ENCODE results near the gene CYFIP2.

The CYFIP2 gene

GRCh38 chr5:157270771-157271170, 4.8 kb downstream of the CYFIP2 start:
- H3K4me1 ChIP-seq, result peaks cover 74% of the 10 kb centered on the region
- H3K9ac ChIP-seq, result peak overlapping the region; percentile 99
- H3K4me2 ChIP-seq, result peak overlapping the region; percentile 97

GRCh38 chr5:157271740-157272271, 5.9 kb downstream of the CYFIP2 start:
- H3K4me3 ChIP-seq, result peak overlapping the region; percentile 89
- peak overlapping the region; percentile 100 for H3K27ac ChIP-seq
- TF ChIP-seq Cebpa-rat (IDR thresholded peaks at IDR 0.05), result no peak
- peaks cover 81% of the 10 kb centered on the region for H3K4me1 ChIP-seq
- H3K9ac ChIP-seq, result peak overlapping the region; percentile 99
- H3K4me2 ChIP-seq, result peak overlapping the region; percentile 97
- H3K9me3 ChIP-seq, result peaks cover 4% of the 10 kb centered on the region; the same call in 1 of the 2 replicates
- H4K20me1 ChIP-seq, result peaks cover 17% of the 10 kb centered on the region
- peaks cover 21% of the 10 kb centered on the region for H3K36me3 ChIP-seq
- H3K27me3 ChIP-seq, result no peaks in the 10 kb centered on the region

More at GRCh38 chr5:157270771-157271170, 4.8 kb downstream of the CYFIP2 start:
- peak overlapping the region; percentile 89 for H3K4me3 ChIP-seq
- no peaks in the 10 kb centered on the region for H3K27me3 ChIP-seq
- H3K9me3 ChIP-seq, result peaks cover 4% of the 10 kb centered on the region; the same call in 1 of the 2 replicates
- H4K20me1 ChIP-seq, result peaks cover 10% of the 10 kb centered on the region; the same call in 1 of the 2 replicates
- H3K36me3 ChIP-seq, result peaks cover 21% of the 10 kb centered on the region
- H3K27ac ChIP-seq, result peak overlapping the region; percentile 100
- no peak for TF ChIP-seq Cebpa-rat (IDR thresholded peaks at IDR 0.05)

- H3K4me2 ChIP-seq, result peak overlapping the region; percentile 97
- peaks cover 22% of the 10 kb centered on the region for H4K20me1 ChIP-seq
- no peaks in the 10 kb centered on the region for H3K27me3 ChIP-seq
- H3K27ac ChIP-seq, result peak overlapping the region; percentile 100
- peaks cover 4% of the 10 kb centered on the region; the same call in 1 of the 2 replicates for H3K9me3 ChIP-seq
- H3K36me3 ChIP-seq, result peaks cover 31% of the 10 kb centered on the region
- TF ChIP-seq Cebpa-rat (IDR thresholded peaks at IDR 0.05), result no peak
- H3K9ac ChIP-seq, result peak overlapping the region; percentile 90
- H3K4me1 ChIP-seq, result peaks cover 78% of the 10 kb centered on the region
- peak overlapping the region; percentile 52 for H3K4me3 ChIP-seq
These were observed 7.2 kb downstream of the CYFIP2 start for GRCh38 chr5:157273131-157273556.

GRCh38 chr5:157275403-157275802, 9.5 kb downstream of the CYFIP2 start:
- peaks cover 56% of the 10 kb centered on the region for H3K4me1 ChIP-seq
- H3K4me3 ChIP-seq, result no peak overlapping the region
- peaks cover 30% of the 10 kb centered on the region for H3K36me3 ChIP-seq
- no peak overlapping the region for H3K4me2 ChIP-seq
- H3K9me3 ChIP-seq, result peaks cover 4% of the 10 kb centered on the region; the same call in 1 of the 2 replicates
- no peaks in the 10 kb centered on the region for H3K27me3 ChIP-seq
- no peak overlapping the region for H3K27ac ChIP-seq
- no peak overlapping the region for H3K9ac ChIP-seq
- peaks cover 44% of the 10 kb centered on the region for H4K20me1 ChIP-seq
- no peak for TF ChIP-seq Cebpa-rat (IDR thresholded peaks at IDR 0.05)

GRCh38 chr5:157278319-157279037, 12.6 kb downstream of the CYFIP2 start:
- Histone ChIP-seq H3K36me3 (peaks cover 46% of the 10 kb centered on the region), H3K4me1 (peaks cover 47% of the 10 kb centered on the region), H3K27ac (no peak overlapping the region), H3K9me3 (peaks cover 4% of the 10 kb centered on the region; the same call in 1 of the 2 replicates), H3K4me3 (no peak overlapping the region), H4K20me1 (peaks cover 74% of the 10 kb centered on the region), H3K27me3 (no peaks in the 10 kb centered on the region), H3K4me2 (no peak overlapping the region), H3K9ac (no peak overlapping the region)
- TF ChIP-seq Cebpa-rat (IDR thresholded peaks at IDR 0.05), result no peak

- TF ChIP-seq Cebpa-rat (IDR thresholded peaks at IDR 0.05), result peak; percentile 88; the same call in 1 of the 2 replicates
- peaks cover 46% of the 10 kb centered on the region for H3K4me1 ChIP-seq
- no peaks in the 10 kb centered on the region for H3K27me3 ChIP-seq
- H3K4me2 ChIP-seq, result no peak overlapping the region
- no peaks in the 10 kb centered on the region for H3K9me3 ChIP-seq
- H4K20me1 ChIP-seq, result peaks cover 87% of the 10 kb centered on the region
- peaks cover 47% of the 10 kb centered on the region for H3K36me3 ChIP-seq
- no peak overlapping the region for H3K27ac ChIP-seq
- no peak overlapping the region for H3K4me3 ChIP-seq
- no peak overlapping the region for H3K9ac ChIP-seq
These were observed 13.8 kb downstream of the CYFIP2 start for GRCh38 chr5:157279605-157280239.

GRCh38 chr5:157280927-157281326, 15.0 kb downstream of the CYFIP2 start:
- no peak overlapping the region for H3K4me2 ChIP-seq
- no peak overlapping the region for H3K9ac ChIP-seq
- H3K9me3 ChIP-seq, result no peaks in the 10 kb centered on the region
- H4K20me1 ChIP-seq, result peaks cover 99% of the 10 kb centered on the region
- H3K27me3 ChIP-seq, result no peaks in the 10 kb centered on the region
- H3K27ac ChIP-seq, result no peak overlapping the region
- H3K4me3 ChIP-seq, result no peak overlapping the region
- peaks cover 49% of the 10 kb centered on the region for H3K4me1 ChIP-seq
- H3K36me3 ChIP-seq, result peaks cover 59% of the 10 kb centered on the region
- no peak for TF ChIP-seq Cebpa-rat (IDR thresholded peaks at IDR 0.05)

GRCh38 chr5:157282150-157282549, 16.2 kb downstream of the CYFIP2 start:
- TF ChIP-seq Cebpa-rat (IDR thresholded peaks at IDR 0.05), result no peak
- H4K20me1 ChIP-seq, result peaks cover 99% of the 10 kb centered on the region
- peaks cover 65% of the 10 kb centered on the region for H3K36me3 ChIP-seq
- H3K27me3 ChIP-seq, result no peaks in the 10 kb centered on the region
- H3K27ac ChIP-seq, result no peak overlapping the region
- H3K4me1 ChIP-seq, result peaks cover 39% of the 10 kb centered on the region
- H3K4me2 ChIP-seq, result peak overlapping the region; percentile 29
- no peak overlapping the region for H3K4me3 ChIP-seq
- H3K9ac ChIP-seq, result no peak overlapping the region
- H3K9me3 ChIP-seq, result no peaks in the 10 kb centered on the region

- no peaks in the 10 kb centered on the region for H3K27me3 ChIP-seq
- H3K27ac ChIP-seq, result peak overlapping the region; percentile 10; the same call in 1 of the 2 replicates
- TF ChIP-seq Cebpa-rat (IDR thresholded peaks at IDR 0.05), result no peak
- H3K4me3 ChIP-seq, result no peak overlapping the region
- peaks cover 32% of the 10 kb centered on the region for H3K4me1 ChIP-seq
- H4K20me1 ChIP-seq, result peaks cover 99% of the 10 kb centered on the region
- peaks cover 70% of the 10 kb centered on the region for H3K36me3 ChIP-seq
- H3K9ac ChIP-seq, result no peak overlapping the region
- H3K9me3 ChIP-seq, result no peaks in the 10 kb centered on the region
- H3K4me2 ChIP-seq, result peak overlapping the region; percentile 22
These were observed 17.5 kb downstream of the CYFIP2 start for GRCh38 chr5:157283434-157283833.

Measured in BLaER1 (cell line).